RPMI7951 (cell line): ENCODE measurements around the gene FBP1. TPM values are rescaled to one million over a fixed set of nuclear protein-coding genes. Genes with fewer than 3 reads are reported as not detected.
A peak's percentile ranks its signal among the peaks of the same experiment; 100 is the strongest.
"Not testable (repeated sequence)": the region's sequence is repeated elsewhere in the genome, so short reads cannot be mapped to it uniquely, and the experiment has no call there.

Experiments used
- DNase-seq: peaks from one replicate; pipeline ENCODE4 v3.0.0-alpha.2; 2012; ENCODE audit warnings: low read depth
- total RNA-seq: library from RNA; depleted of rRNA; stranded (reverse); fragments of >200 nt; shearing (Covaris generic); gene quantifications from 2 replicates; pipeline ENCODE4 v1.2.3, GENCODE V29; 2014; rRNA removed

The FBP1 gene
- total RNA-seq, 1 experiment from 2014 or later, result not detected

- DNase-seq, result no peak
These were observed 62.3 kb downstream of the FBP1 start for GRCh38 chr9:94577036-94577435.

GRCh38 chr9:94576131-94576530 lies 63.2 kb downstream of the FBP1 start:
- DNase-seq, result no peak

- DNase-seq, result no peak
These were observed 70.2 kb downstream of the FBP1 start for GRCh38 chr9:94568972-94569712.

GRCh38 chr9:94568250-94568889 lies 70.9 kb downstream of the FBP1 start:
- DNase-seq, result no peak

GRCh38 chr9:94567271-94567670 lies 72.0 kb downstream of the FBP1 start:
- no peak for DNase-seq

GRCh38 chr9:94566550-94566949 lies 72.8 kb downstream of the FBP1 start:
- DNase-seq, result no peak

- DNase-seq, result not testable (repeated sequence)
These were observed 75.0 kb downstream of the FBP1 start for GRCh38 chr9:94564279-94564678.

- DNase-seq, result no peak
These were observed 75.8 kb downstream of the FBP1 start for GRCh38 chr9:94563548-94563947.

- no peak for DNase-seq
These were observed 79.1 kb downstream of the FBP1 start for GRCh38 chr9:94560237-94560636.

GRCh38 chr9:94557376-94557775 lies 81.9 kb downstream of the FBP1 start:
- DNase-seq, result no peak

- DNase-seq, result peak; percentile 80
These were observed 84.6 kb downstream of the FBP1 start, which contains the start of gene PCAT7 for GRCh38 chr9:94554439-94555331. Gene PCAT7, plus strand, starts transcription at chr9:94555083.

- no peak for DNase-seq
These were observed 85.3 kb downstream of the FBP1 start for GRCh38 chr9:94554078-94554438.

Other genes starting within 250 kb of the FBP1 start
- gene PCAT7, start 84.4 kb downstream of the FBP1 start, total RNA-seq, result 0.29 and 0.36 TPM in 2 replicates
- gene FBP2, start 45.7 kb downstream of the FBP1 start, total RNA-seq, result not detected in 2 replicates
- gene AOPEP, start 87.2 kb upstream of the FBP1 start, total RNA-seq, result 118 and 119 TPM in 2 replicates